NCI-H82 (cell line): Measurements from ENCODE around the gene FAM200A.

Experiments used
- DNase-seq: peaks from one replicate; lab custom pipeline; 2025; lab: John Stamatoyannopoulos, UW

Gene FAM200A

DNA sequence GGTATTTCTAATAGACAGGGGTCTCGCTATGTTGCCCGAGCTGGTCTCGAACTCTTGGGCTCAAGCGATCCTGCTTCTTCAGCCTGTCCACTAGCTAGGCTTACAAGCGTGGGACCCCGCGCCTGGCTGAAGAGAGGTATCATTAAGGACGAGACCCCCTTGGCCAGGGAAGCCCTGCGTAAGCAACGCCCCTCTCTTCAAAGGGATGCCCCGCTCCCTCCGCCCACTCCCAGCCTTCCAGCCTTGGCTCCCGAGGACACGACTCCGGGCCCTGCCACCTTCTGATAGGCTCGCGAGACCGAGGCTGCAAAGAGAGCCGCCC is 47.7 kb downstream of the FAM200A start:
- DNase-seq, result peak; percentile 99

DNA sequence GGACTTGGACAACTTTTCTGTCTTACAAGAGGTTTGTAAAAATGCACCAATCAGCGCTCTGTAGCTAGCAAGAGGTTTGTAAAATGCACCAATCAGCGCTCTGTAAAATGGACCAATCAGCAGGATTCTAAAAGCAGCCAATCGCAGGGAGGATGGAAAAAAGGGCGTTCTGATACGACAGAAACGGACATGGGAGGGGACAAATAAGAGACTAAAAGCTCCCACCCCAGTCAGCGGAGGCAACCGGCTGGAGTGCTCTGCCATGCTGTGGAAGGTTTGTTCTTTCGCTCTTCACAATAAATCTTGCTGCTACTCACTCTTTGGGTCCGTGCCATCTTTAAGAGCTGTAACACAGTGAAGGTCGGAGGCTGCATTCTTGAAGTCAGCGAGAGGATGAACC is 50.7 kb downstream of the FAM200A start:
- DNase-seq, result peak; percentile 10

DNA sequence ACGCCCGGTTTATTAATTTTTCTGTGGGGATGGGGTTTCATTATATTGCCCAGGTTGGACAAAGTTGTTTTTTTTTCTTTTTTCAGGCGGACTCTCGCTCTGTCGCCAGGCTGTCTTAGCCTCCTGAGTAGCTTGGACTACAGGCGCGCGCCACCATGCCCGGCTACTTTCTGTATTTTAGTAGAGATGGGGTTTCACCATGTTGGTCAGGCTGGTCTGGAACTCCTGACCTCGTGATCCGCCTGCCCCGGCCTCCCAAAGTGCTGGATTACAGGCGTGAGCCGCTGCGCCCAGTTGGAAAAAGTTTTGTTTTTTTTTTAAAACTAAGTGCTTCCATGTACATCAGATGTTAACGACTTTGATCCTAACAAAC is 51.3 kb downstream of the FAM200A start:
- DNase-seq, result no peak

DNA sequence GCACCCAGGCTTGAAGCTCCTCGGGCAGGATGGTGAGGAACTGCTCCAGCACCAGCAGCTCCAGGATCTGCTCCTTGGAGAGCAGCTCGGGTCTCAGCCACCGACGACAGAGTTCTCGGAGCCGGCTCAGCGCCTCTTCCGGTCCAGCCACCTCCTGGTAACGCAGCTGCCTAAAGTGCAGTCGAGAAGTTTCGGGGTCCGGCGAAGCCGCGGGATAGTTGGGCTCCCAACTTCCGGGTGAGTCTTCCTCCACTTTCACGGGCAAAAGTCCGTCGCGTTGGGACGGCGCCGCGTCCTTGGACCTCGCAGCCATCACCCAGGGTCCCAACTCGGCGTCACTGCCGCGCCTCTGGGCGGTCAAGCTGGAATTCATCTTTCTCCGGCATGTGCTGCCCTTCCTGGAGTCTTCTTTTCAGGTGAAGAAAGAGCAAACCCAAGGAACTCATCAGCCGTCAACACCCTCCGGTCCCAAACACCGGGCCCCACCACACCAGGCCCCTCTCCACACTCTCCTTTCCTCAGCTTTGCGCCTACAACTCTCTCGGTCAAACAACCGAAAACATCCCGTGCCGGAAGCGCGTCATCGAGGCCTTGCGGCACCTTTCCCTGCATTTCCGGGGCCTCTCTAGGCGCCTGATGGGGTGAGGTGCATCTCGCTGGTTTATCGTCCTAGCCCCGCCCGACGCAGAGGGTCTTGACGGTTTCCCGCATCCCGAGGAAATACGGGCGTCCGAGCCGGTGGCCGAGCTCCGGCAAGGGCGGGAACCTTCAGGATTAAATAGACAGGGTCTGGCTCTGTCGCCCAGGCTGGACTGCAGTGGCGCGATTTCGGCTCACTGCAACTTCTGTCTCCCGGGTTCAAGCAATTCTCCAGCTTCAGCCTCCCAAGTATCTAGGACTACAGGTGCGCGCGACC is 51.9 kb downstream of the FAM200A start, which contains the start of gene ZNF394:
Gene ZNF394, minus strand, starts transcription at position 561 of the 916 bp plus-strand sequence. Its CDS starts 188 bp downstream, at position 373.
- DNase-seq, result peak; percentile 95

DNA sequence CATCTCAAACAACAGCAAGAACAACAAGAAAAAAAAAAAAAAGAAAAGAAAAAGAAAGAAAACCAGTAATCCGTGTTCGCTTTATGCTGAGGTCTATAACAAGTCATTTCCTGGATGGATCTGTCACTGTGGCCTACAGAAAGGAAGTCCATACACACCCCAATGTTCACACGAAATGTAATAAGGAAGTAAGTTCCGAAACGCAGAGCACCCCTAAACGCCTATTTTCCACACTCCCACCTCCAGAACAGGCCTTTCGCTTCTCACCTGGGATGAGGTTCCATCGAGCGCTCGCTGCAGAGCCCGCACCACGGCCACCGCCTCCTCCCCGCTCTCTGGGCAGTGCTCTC is 52.6 kb downstream of the FAM200A start:
- no peak for DNase-seq

DNA sequence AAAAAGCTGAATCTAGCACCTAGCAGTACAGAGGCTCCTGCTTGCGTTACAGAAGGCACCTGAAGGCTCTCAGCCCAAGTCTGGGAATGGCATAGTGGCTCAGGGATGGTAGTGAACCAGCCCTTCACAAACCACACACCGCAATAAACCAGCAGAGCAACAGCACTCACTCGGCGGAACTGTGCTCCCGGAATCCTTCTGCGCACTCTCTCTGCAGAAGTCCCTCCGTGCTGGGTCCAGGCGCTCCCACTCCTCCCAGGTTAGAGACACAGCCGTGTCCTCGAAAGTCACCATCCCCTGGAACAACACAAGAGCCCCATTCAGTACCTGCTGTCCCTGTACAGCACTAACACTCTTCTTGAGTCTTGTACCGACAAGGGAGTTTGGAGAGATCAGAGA is 53.4 kb downstream of the FAM200A start:
- DNase-seq, result peak; percentile 19

DNA sequence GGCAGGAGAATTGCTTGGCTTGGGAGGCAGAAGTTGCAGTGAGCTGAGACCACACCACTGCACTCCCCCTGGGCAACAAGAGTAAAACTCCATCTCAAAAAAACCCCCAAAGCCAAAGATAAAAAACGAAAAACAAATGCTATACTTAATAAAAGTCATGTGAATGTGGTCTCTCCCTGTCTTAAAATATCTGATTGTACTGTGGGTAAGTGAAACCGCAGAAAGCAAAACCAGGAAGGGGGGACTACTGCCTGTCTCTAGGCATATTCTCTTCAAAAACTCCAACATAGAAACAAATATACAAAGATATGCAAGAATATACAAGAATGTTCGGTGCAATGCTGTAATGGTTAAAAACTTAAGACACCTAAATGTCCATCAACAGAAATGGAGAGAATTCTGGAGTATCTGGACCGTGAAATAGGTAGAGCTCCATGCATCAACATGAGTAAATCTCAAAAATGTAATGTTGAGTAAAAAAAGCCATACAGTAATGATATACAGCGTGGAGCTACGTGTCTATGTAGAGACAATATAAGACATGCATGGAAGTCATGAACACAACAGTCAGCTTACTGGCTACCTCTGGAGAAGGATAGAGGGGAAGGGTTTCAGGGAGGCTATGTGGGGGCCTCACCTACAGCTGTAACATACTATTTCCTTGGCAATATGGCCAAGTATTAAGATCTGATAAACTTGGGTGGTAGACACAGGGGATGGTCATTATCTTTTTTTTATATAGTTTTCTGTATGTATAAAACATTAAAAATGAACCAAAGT is 54.0 kb downstream of the FAM200A start:
- no peak for DNase-seq
